ENCODE results near the gene GIMAP8. TPM values are rescaled to one million over a fixed set of nuclear protein-coding genes. Genes with fewer than 3 reads are reported as not detected.

GIMAP8 gene
- total RNA-seq, 1 donor from 2014 or later: under 0.01 TPM

DNA sequence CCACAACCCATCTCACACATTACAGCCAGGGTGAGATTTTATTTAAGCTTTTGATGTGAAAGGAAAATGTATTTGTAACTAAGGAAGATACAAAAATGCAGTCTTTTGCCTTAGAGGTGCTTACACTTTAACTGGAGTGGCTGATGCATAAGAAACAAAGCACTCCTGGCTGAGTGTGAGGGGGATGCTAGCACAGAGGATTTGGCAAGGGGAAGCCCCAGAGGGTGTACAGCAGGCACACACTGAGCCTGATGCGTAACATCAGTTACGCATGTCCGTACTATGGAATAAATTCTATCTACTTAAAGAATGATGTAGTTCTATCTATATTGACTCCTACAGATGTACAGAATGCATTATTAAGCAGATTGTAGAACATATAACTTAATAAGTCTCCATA is 17.8 kb downstream of the GIMAP8 start:
- H3K4me3 ChIP-seq (ENCODE audit: low read depth, low read length): no peak overlapping the region
- TF ChIP-seq, protein P1, sequence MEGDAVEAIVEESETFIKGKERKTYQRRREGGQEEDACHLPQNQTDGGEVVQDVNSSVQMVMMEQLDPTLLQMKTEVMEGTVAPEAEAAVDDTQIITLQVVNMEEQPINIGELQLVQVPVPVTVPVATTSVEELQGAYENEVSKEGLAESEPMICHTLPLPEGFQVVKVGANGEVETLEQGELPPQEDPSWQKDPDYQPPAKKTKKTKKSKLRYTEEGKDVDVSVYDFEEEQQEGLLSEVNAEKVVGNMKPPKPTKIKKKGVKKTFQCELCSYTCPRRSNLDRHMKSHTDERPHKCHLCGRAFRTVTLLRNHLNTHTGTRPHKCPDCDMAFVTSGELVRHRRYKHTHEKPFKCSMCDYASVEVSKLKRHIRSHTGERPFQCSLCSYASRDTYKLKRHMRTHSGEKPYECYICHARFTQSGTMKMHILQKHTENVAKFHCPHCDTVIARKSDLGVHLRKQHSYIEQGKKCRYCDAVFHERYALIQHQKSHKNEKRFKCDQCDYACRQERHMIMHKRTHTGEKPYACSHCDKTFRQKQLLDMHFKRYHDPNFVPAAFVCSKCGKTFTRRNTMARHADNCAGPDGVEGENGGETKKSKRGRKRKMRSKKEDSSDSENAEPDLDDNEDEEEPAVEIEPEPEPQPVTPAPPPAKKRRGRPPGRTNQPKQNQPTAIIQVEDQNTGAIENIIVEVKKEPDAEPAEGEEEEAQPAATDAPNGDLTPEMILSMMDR (IDR thresholded peaks at IDR 0.05; ENCODE audit: insufficient read depth, low read length, severe bottlenecking): no peak
- DNase-seq (ENCODE audit: low read depth) (no peak), FAIRE-seq (no peak)
- H3K27me3 ChIP-seq (ENCODE audit: control insufficient read depth, insufficient read depth, low read length): no peaks in the 10 kb centered on the region
- no peaks in the 10 kb centered on the region for H3K36me3 ChIP-seq (ENCODE audit: control insufficient read depth, insufficient read depth, low read length)

DNA sequence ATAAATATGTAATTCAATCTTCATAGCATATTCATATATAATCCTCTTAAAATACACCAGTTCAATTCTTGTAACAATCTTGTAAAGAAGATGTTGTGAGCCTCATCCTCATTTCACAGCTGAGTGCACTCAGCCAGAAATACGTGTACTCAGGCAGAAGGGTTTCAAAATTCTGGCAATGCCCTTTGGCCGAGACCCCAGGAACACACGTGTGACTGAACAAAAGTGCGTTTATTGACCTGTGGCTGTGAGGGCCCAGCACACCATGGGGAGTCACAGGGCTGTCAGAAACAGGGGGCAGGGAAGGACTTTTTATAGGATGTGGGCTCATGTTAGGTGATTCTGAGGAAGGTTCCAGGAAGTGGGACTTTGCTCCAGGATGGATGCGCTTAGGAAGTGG is 21.5 kb downstream of the GIMAP8 start:
- no peak overlapping the region for H3K4me3 ChIP-seq (ENCODE audit: low read depth, low read length)
- TF ChIP-seq, protein P1 (IDR thresholded peaks at IDR 0.05; ENCODE audit: insufficient read depth, low read length, severe bottlenecking): no peak
- DNase-seq (ENCODE audit: low read depth) (no peak), FAIRE-seq (no peak)
- H3K27me3 ChIP-seq (ENCODE audit: control insufficient read depth, insufficient read depth, low read length): no peaks in the 10 kb centered on the region
- no peaks in the 10 kb centered on the region for H3K36me3 ChIP-seq (ENCODE audit: control insufficient read depth, insufficient read depth, low read length)

DNA sequence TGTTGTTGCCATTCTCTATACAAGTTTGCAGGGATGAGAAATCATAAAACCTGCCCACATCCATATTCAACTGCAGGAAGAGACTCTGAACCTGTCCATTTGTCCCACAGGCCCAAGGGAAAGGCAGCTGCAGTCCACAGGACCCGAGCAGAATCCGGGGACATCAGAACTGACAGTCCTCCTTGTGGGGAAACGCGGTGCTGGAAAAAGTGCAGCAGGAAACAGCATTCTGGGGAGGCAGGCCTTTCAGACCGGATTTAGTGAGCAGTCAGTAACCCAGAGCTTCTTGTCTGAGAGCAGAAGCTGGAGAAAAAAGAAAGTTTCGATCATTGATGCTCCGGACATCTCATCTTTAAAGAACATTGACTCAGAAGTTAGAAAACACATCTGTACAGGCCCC is 23.5 kb downstream of the GIMAP8 start:
- H3K27me3 ChIP-seq (ENCODE audit: control insufficient read depth, insufficient read depth, low read length): no peaks in the 10 kb centered on the region
- H3K36me3 ChIP-seq (ENCODE audit: control insufficient read depth, insufficient read depth, low read length): no peaks in the 10 kb centered on the region
- no peak for DNase-seq (ENCODE audit: low read depth)
- TF ChIP-seq, protein P1 (IDR thresholded peaks at IDR 0.05; ENCODE audit: insufficient read depth, low read length, severe bottlenecking): no peak
- H3K4me3 ChIP-seq (ENCODE audit: low read depth, low read length): no peak overlapping the region
- FAIRE-seq: no peak

DNA sequence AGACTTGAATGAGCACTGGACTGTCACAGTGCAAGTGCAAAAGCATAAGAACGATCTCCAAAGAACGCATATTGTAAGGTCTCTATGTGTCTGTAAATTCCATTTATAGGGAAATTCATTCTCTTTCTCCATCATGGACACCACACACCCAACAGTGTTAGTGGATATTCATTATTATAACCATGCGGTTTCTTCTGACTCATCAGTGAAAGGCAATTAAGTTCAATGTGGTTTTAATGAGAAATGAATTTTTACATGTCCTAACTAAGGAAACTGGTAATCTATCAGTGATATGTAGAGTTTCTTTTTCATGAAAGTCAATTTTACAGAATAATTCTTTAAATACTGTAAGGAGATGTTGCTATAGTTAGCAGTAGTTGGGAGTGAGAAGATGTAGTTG is 25.9 kb downstream of the GIMAP8 start:
- TF ChIP-seq, protein P1 (IDR thresholded peaks at IDR 0.05; ENCODE audit: insufficient read depth, low read length, severe bottlenecking): no peak
- H3K27me3 ChIP-seq (ENCODE audit: control insufficient read depth, insufficient read depth, low read length): no peaks in the 10 kb centered on the region
- no peaks in the 10 kb centered on the region for H3K36me3 ChIP-seq (ENCODE audit: control insufficient read depth, insufficient read depth, low read length)
- H3K4me3 ChIP-seq (ENCODE audit: low read depth, low read length): no peak overlapping the region
- DNase-seq (ENCODE audit: low read depth) (no peak), FAIRE-seq (no peak)

DNA sequence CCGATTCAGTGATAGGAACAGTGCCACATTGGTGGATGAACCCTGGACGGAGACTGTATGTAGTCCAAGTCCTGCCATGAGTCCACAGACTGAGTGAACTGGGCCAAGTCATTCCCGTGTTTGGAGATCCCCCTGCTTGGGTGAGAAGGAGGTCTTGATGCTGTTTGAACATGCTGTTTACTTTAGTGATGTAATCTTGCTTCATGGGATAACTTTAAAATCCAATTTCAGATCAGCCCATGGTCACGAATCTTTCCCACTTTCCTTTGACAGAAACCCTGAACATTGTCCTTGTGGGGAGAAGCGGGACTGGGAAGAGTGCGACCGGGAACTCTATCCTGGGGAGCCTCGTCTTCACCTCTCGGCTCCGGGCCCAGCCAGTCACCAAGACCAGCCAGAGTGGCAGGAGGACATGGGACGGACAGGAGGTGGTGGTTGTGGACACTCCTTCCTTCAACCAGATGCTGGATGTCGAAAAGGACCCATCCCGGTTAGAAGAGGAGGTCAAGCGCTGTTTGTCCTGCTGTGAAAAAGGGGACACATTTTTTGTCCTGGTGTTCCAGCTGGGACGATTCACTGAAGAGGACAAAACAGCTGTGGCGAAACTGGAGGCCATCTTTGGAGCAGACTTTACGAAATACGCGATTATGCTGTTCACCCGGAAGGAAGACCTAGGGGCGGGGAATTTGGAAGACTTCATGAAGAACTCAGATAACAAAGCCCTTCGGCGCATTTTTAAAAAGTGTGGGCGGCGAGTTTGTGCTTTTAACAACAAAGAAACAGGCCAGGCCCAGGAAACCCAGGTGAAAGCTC is 26.6 kb downstream of the GIMAP8 start:
- TF ChIP-seq, protein P1 (IDR thresholded peaks at IDR 0.05; ENCODE audit: insufficient read depth, low read length, severe bottlenecking): no peak
- Histone ChIP-seq H3K4me3 (ENCODE audit: low read depth, low read length) (no peak overlapping the region), H3K27me3 (ENCODE audit: control insufficient read depth, insufficient read depth, low read length) (no peaks in the 10 kb centered on the region), H3K36me3 (ENCODE audit: control insufficient read depth, insufficient read depth, low read length) (no peaks in the 10 kb centered on the region)
- no peak for DNase-seq (ENCODE audit: low read depth)
- no peak for FAIRE-seq
